H7 (cell line): ENCODE results near the gene PRRX2. TPM values are rescaled to one million over a fixed set of nuclear protein-coding genes. Genes with fewer than 3 reads are reported as not detected.

Source experiments
- DNase-seq: peaks from one replicate; pipeline ENCODE4 v3.0.0; 2012
- H3K27me3 ChIP-seq: 2 replicates; pipeline ENCODE4 v1.6.0; 2011; ENCODE audit warnings: mild to moderate bottlenecking, low read length; ENCODE audit not compliant: control insufficient read depth, insufficient read depth
- H3K36me3 ChIP-seq: replicated peaks from 2 replicates; pipeline ENCODE4 v1.5.1; 2011; ENCODE audit warnings: low read length; ENCODE audit not compliant: control insufficient read depth, insufficient read depth
- H3K4me3 ChIP-seq: 2 replicates; pipeline ENCODE4 v1.5.1; 2011; ENCODE audit warnings: low read depth, mild to moderate bottlenecking, control low read depth, low read length, moderate library complexity; ENCODE audit not compliant: insufficient read depth
- total RNA-seq: library from RNA; depleted of rRNA; stranded (reverse); fragments of >200 nt; shearing (Covaris generic); gene quantifications from 2 replicates; pipeline ENCODE4 v1.2.3, GENCODE V29; 2014; rRNA removed

PRRX2 gene
- 10.8 and 12.7 TPM in 2 replicates for total RNA-seq

DNA sequence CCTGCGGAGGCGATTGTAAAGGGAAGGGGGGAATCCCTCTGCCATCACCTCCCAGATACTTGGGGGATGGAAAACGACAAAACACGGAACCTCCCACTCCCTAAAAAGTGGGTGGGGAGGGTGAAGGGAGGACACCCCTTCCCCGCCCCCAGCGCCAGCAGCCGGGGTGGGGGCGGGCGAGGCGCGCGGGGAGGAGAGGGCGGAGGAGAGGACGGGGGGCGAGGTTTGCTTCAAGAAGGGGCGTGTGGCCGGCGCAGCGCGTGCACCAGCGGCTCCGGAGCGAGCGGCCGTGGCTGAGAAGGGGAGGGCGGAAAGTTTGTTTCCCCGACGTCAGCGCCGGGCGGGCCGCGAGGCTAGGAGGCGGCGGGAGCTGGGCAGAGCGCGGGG is at the start of gene PRRX2:
Gene PRRX2 (plus strand): TSS at position 259 of the 387 bp plus-strand sequence. CDS start 221 bp downstream, outside the sequence.
- Histone ChIP-seq H3K36me3 (no peaks in the 10 kb centered on the region), H3K4me3 (peak within 1 kb of the TSS; percentile 51), H3K27me3 (peaks cover 21% of the 10 kb centered on the region)
- peak; percentile 91 for DNase-seq

DNA sequence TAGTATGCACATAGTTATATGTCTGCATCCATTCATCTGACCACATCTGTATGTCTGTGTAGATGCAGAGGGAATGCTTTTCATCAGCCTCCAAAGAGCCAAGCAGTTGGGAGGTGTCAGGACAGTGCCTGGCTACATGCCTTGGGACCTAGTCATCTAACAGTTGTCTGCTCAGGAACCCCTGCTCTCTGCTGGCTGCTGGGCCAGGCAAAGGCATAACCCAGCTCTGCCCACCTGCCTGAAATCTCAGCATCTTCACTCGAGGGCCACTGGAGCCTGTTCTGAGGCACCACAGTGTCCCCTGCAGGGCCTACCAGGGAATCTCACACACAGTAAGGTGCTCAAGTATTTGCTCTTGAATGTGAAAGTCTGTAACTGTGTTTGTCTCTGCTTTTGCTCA is 48.3 kb upstream of the PRRX2 start:
- H3K36me3 ChIP-seq, result no peaks in the 10 kb centered on the region
- peaks cover 26% of the 10 kb centered on the region for H3K27me3 ChIP-seq
- DNase-seq, result peak; percentile 80
- H3K4me3 ChIP-seq, result no peak overlapping the region

DNA sequence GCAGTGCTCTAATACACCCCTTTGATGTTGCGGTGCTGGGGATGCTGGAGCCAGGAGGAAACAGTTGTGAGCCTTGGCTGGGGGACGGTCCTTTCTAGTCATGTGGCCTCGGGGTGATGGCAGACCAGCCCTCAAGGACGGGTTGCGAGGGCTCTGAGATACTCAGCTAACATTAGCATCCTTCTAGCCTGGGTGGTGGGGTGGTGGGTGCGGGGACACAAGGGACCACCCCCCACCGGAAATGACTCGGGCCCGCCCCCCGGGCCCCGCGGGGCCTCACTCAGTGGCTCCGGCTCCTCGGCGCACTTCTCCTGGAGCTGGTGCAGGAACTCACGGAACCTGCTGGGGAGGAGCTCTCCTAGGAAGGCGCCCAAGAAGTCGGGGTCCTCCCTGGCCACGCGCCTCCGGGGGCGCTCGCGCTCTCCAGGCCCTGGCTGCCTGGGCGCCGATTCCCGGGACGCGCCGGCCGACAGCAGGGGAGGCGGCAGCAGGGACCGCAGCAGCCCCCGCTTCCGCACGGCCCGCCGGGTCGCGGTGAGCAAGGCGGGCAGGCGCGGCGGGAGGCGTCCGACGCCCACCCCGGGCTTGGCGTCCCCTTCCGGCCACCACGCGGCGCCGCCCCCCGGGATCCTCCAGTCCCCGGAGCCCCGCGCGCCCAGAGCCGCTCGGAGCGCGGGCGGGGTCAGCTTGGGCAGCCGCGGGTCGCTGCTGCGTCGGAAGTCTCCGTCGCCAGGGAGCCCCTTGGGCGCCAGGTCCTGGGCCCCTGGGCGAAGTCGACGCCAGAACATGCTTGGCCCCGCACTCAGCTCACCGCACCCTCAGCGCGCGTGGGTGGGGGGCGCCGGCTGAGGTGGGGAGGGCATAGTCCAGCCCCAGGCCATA is 45.4 kb upstream of the PRRX2 start:
- peak overlapping the region; percentile 49 for H3K4me3 ChIP-seq
- H3K36me3 ChIP-seq, result no peaks in the 10 kb centered on the region
- peaks cover 26% of the 10 kb centered on the region for H3K27me3 ChIP-seq
- DNase-seq, result peak; percentile 86

DNA sequence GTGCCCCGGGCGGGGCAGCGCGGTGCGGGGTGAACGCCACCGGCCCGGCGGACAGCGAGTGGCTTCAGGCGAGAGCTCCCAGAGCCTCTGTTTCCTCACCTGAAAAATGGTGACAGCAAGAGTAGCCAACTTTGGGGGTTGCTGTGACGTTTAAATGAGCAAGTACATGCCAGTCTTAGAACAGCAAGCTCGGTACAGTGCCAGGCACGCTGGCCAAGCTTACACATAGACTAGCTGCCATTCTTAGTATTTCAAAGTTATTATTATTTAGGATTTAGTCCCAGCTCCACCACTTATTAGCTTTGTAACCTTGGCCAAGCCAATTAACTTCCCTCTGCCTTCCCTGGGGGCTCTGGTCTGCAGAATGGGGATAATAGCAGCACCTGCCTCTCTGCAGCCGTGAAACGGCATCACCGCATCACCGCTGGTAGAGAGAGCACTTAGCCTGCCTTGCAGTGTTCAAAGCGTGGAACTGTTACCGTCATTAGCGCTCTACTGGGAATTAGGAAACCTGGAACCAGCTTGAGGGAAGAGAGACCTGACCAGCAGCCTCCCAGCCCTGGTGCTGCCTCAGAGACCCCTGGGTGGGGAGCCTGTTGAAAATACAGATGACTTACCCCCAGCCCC is 44.7 kb upstream of the PRRX2 start, which contains the start of gene C9orf50:
Gene C9orf50 (minus strand): TSS at position 433 of the 627 bp plus-strand sequence. CDS start 527 bp downstream, outside the sequence.
- peaks cover 26% of the 10 kb centered on the region for H3K27me3 ChIP-seq
- H3K4me3 ChIP-seq, result peak within 1 kb of the TSS; percentile 49
- peak; percentile 71 for DNase-seq
- no peaks in the 10 kb centered on the region for H3K36me3 ChIP-seq

DNA sequence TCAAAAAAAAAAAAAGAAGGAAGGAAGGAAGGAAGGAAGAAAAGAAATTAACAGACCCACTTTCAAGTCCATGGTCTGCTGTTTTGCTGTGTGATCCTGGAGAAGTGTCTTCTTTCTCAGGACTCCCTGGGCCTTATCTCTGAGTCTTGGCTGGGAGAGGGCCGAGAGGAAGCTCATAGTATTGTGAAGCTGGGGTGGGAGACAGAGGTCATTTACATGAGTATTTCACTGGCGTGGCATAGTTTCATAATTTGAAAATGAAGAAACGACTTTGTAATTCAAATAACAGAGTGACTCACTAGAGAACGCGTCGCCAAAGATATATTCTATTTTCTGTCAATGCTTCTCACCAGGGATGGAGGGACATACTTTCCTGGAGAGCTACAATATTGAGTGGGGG is 42.1 kb upstream of the PRRX2 start:
- H3K4me3 ChIP-seq, result no peak overlapping the region
- H3K36me3 ChIP-seq, result peaks cover 3% of the 10 kb centered on the region; the same call in 1 of the 2 replicates
- H3K27me3 ChIP-seq, result peaks cover 26% of the 10 kb centered on the region
- DNase-seq, result no peak

DNA sequence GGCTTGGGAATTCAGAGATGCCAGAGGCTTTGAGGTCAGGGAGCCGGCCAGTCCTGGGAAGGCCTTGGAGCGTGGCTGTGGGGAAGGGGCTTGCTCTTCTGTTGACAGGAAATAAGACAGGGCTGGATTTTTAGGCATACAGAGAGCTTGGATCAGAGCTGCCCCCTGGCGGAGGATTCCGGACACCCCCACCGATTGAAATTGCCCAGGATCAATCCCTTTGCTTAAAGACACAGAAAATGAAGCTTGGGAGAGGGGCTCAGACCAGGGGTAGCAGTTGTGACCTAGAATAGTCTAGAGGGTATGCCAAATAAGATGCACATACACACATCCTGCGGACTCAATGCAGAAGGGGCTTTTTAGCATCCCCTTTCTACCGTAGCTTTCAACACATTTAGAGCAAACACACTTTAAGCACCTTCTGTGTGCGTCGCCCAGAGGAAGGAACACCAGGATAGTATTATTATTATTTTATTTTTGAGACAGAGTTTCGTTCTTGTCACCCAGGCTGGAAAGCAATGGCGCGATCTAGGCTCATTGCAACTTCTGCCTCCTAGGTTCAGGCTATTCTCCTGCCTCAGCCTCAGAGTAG is 41.2 kb upstream of the PRRX2 start:
- no peak overlapping the region for H3K4me3 ChIP-seq
- DNase-seq, result peak; percentile 91
- H3K36me3 ChIP-seq, result peaks cover 3% of the 10 kb centered on the region; the same call in 1 of the 2 replicates
- peaks cover 24% of the 10 kb centered on the region for H3K27me3 ChIP-seq

DNA sequence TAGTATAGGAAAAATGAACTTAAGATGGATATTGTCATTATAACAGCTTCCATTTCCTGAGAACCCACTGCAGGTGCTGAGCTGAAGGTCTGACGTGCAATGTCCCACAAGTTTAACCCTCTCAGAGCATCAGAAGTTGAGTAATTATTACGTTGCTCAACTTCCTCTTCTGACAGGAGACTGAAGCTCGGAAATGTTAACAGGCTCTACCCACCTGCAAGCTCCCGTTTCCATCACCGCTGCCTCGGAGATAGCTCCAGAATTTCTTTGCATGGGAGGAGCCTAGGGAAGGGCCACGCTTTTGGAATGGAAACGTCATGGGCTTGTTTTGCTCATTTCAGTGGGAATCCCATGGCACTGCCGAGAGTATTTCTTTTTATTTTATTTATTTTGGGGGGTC is 40.5 kb upstream of the PRRX2 start:
- Histone ChIP-seq H3K27me3 (peaks cover 17% of the 10 kb centered on the region), H3K36me3 (peaks cover 3% of the 10 kb centered on the region; the same call in 1 of the 2 replicates), H3K4me3 (peak overlapping the region; percentile 93; the same call in 1 of the 2 replicates)
- no peak for DNase-seq

DNA sequence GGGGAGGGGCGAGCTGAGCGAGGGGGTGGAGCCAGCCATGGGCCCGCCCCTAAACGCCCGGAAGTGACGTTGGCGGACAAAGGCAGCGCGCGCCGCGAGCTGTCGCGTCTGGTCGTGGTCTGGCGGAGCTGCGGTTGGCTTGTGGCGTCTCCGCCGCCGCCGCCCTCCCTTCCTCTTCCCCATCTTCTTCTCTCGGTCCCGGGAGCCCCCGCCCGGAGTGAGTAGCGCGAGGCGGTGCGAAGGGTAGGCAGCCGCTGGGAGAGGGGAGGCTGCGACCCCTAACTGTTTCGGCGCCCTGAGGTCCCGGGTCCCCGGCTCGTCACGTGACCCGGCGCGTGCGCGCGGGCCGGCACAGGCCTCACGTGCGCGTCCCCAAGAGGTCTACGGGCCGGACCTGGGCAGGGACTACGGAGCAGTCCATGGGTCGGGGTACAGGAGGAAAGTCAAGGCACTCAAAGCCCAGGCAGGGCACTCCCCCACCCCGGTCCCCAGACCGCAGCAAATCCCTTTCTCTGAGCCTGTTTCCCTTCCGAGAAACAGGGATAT is 39.3 kb upstream of the PRRX2 start, which contains the start of gene NTMT1:
Gene NTMT1 (plus strand): TSS at position 85 of the 546 bp plus-strand sequence. CDS start 6,541 bp downstream, outside the sequence.
- H3K4me3 ChIP-seq, result peak within 1 kb of the TSS; percentile 93
- H3K27me3 ChIP-seq, result peaks cover 6% of the 10 kb centered on the region
- DNase-seq, result peak; percentile 96
- H3K36me3 ChIP-seq, result peaks cover 3% of the 10 kb centered on the region; the same call in 1 of the 2 replicates

DNA sequence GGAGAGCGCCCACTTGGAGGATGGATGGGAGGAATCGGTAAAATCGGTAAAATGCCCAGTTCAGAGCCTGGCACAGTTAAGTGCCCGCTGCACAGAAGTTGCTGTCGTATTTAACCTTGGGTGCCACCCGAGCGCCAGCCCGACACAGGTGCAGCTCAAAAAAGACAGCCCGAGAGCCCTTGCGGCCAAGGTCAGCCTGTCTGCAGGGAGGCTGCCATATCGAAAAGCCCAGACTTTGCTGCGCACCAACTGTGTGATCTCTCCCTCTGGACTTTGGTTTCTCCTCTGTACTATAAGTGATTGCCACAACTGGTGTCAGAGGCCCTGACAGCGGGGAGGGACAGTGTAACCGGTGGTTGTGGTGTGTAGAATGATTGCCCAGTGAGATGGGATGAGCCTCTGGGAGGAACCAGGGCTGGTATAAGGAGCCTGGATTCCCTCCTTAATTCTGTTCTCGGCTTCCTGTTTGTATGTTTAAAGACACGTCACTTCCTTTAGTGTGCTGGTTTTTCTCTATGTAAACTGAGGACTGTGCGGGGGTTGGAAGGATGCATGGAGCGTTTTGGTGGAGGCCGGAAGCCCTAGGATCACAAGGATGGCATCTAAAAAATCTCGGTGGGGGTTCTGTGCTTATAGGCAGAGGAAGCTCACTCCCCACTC is 38.7 kb upstream of the PRRX2 start:
- DNase-seq, result peak; percentile 58
- H3K4me3 ChIP-seq, result peak overlapping the region; percentile 93
- H3K36me3 ChIP-seq, result peaks cover 3% of the 10 kb centered on the region
- no peaks in the 10 kb centered on the region for H3K27me3 ChIP-seq

DNA sequence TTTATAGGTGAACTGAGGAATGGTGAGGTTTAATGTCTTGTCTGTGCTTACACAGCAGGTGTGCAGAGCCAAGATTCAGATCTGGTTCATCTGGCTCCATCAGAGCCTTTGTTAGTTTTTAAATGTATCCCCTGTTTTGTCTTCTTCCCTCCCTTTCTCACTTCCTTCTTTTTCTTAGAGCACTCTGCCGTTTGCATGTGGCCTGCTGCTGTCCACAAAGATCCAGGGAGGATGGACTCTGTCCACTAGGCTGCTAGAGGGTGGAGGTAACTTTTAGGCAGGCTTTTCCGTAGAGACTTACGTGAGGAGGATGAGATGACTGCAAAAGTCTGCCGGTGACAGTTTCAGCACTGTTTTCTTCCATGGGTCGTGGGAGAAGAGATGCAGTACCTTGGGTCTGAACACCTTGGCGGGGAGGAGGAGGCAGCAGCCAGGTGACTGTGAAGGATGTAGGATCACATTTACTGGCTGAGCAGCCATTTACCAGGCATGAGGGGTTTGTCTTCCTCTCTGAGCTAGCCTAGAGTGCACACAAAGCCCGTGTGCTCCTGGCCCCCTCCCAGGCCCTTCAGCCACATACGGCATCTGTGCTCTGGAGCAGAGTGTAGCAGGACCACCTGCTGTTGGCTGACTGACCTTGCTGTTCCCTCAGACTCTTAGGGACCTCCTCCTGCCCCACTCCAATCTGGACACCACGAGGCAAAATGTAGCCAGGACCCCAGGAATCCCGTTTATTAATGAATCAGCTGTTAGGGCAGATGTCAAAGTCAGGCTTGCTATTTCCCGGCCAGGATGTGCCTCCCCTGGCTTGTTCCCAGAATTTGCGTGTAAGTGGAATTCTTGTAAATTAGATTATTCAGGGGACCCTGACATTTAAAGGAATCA is 37.6 kb upstream of the PRRX2 start:
- peaks cover 5% of the 10 kb centered on the region for H3K36me3 ChIP-seq
- H3K27me3 ChIP-seq, result no peaks in the 10 kb centered on the region
- DNase-seq, result no peak
- H3K4me3 ChIP-seq, result no peak overlapping the region; the same call in 1 of the 2 replicates

DNA sequence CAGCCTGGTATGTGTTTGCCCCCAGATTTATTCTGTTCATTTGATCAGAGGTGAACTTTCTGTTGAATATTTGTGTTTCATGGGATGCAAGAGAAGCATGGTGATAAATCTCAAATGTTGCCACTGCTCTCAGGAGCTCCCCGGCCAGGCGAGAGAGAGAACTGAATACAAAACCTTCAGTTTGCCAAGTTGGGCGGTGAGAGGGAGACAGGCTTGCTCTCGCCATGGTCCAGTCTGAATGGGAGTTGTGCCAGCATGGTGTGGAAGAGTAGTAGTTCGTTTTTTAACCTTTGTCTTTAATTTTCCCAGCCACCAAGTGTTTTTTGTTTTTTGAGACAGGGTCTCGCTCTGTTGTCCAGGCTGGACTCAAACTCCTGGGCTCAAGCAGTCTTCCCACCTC is 36.7 kb upstream of the PRRX2 start:
- H3K36me3 ChIP-seq, result peaks cover 9% of the 10 kb centered on the region
- H3K27me3 ChIP-seq, result no peaks in the 10 kb centered on the region
- no peak for DNase-seq
- H3K4me3 ChIP-seq, result no peak overlapping the region

DNA sequence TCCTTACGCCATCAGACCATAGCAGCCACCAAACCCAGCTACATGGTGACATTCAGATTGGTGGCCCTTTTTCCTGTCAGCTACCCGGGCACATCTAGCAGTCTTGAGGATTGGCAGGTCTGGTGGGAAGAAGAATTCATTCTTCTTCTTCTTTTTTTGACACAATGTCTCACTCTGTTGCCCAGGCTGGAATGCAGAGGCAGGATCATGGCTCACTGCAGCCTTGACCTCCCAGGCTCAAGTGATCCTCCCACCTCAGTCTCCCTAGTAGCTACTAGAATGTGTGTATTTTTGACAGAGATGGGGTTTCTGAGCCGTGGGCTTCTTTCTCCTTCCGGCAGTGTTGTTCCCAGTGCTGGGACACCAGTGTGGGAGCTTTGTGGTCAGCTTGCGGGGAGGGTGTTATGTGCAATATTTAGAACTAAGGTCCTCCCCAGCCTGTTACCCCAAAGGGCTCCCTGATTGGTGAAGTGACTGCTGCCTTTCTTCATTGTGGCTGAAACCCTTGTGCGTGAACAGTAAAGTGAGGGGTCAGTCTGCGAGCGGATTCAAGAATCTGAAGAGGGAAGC is 36.1 kb upstream of the PRRX2 start:
- H3K4me3 ChIP-seq, result no peak overlapping the region
- H3K36me3 ChIP-seq, result peaks cover 11% of the 10 kb centered on the region
- H3K27me3 ChIP-seq, result no peaks in the 10 kb centered on the region
- no peak for DNase-seq
